Adrenal gland (tissue), 5 donors: ENCODE data around the gene DUSP16.

Experiments used
- POLR2A ChIP-seq, 2 donors: fragments of 450-650 bp; IDR thresholded peaks; one replicate each; pipeline ENCODE4 v1.6.1; 2017; ENCODE audit warnings: antibody characterized with exemption in 2 of 2, mild to moderate bottlenecking in 2 of 2, moderate library complexity in 1 of 2
- TF ChIP-seq, protein P1 (sequence below), 6 experiments: fragments of 450-650 bp in 4 of 6; fragments of 200-600 bp in 2 of 6; sonication (generic) in 1 of 6; IDR thresholded peaks; 1 replicate in 5 of 6; 2 replicates in 1 of 6; pipeline versions ENCODE4 v1.5.1 to v1.8.0; 2016 to 2021; ENCODE audit warnings: antibody characterized with exemption in 6 of 6, mild to moderate bottlenecking in 2 of 6, moderate library complexity in 1 of 6
- donor health status: DM: no; HTN: no; CAD: no.

DNA sequence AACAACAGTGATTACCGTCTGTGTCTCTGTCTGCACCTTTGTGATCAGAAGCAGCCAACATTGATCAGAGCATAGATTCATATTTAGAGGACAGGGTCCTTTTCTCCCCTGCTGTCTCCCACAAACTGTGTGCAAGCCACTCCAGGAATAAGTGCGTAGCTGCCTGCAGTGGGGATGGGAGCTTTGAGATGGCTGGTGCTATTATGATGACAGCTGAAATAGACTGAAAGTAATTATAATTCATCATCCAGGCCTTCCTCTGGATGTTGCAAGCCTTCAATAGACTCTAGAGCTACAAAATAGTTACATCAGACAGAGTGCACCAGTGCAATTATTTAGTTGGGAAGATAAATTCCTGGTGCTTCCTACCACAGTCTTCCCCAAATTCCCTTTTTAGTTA lies 137.7 kb downstream of the DUSP16 start:
- TF ChIP-seq, protein P1, sequence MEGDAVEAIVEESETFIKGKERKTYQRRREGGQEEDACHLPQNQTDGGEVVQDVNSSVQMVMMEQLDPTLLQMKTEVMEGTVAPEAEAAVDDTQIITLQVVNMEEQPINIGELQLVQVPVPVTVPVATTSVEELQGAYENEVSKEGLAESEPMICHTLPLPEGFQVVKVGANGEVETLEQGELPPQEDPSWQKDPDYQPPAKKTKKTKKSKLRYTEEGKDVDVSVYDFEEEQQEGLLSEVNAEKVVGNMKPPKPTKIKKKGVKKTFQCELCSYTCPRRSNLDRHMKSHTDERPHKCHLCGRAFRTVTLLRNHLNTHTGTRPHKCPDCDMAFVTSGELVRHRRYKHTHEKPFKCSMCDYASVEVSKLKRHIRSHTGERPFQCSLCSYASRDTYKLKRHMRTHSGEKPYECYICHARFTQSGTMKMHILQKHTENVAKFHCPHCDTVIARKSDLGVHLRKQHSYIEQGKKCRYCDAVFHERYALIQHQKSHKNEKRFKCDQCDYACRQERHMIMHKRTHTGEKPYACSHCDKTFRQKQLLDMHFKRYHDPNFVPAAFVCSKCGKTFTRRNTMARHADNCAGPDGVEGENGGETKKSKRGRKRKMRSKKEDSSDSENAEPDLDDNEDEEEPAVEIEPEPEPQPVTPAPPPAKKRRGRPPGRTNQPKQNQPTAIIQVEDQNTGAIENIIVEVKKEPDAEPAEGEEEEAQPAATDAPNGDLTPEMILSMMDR (IDR thresholded peaks at IDR 0.05): no peak
- TF ChIP-seq POLR2A (IDR thresholded peaks at IDR 0.05): no peak
